ENCODE results near the gene NBAS. TPM values are rescaled to one million over a fixed set of nuclear protein-coding genes. Genes with fewer than 3 reads are reported as not detected.

The NBAS gene
- total and polyA plus RNA-seq, 9 of the 15 experiments (the other 6 are each of a cell fraction or from before 2014, with no cell fraction given): 15.3 to 94.4 (median 69.9) TPM

DNA sequence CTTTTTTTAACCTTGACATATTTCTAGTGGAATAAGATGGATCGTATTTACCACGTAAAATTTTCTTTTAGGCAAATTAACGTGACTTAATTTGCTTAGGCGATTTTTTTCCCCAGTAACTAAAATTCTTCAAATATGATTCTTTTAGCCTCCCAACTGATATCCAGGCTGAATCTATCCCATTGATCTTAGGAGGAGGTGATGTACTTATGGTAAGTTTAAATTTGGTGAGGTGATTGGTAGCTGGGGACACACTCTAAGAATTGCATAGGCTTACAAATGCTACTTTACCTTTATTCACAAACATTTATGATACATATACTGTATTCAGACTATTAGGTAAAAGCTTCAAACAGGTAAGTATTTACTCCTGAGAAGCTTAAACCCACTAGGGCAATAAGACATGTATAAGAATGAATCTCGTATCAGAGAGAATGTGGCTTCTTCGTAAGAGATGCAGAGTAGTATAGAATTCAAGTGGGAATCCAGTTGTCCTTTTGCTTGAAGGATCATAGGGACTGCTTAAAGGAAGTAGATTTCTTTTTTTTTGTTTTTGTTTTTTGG is 34.3 kb upstream of the NBAS start:
- Histone ChIP-seq H3K9ac (ENCODE audit: insufficient read depth in 1 of 2, low read depth in 2 of 2, low read length in 2 of 2) (no peak overlapping the region), H3K79me2 (ENCODE audit: control insufficient read depth, insufficient read depth, low read length) (peaks cover 63% of the 10 kb centered on the region), H3K9me1 (ENCODE audit: control insufficient read depth, insufficient read depth, low read length) (no peaks in the 10 kb centered on the region), H3K4me2 (ENCODE audit: insufficient read depth, low read length) (no peak overlapping the region), H3K9me3 (replicated peaks; ENCODE audit: control insufficient read depth, insufficient read depth, low read depth, low read length) (no peaks in the 10 kb centered on the region), H3K4me1 (replicated peaks in 1 of 2; ENCODE audit: control insufficient read depth in 2 of 2, insufficient read depth in 2 of 2, low read length in 2 of 2) (peaks cover 4 to 16% of the 10 kb centered on the region in 2 experiments; a peak in 4 of 5 replicates), H3K27me3 (ENCODE audit: control insufficient read depth in 2 of 2, insufficient read depth in 2 of 2, low read length in 2 of 2) (no peaks in the 10 kb centered on the region), H4K20me1 (replicated peaks; ENCODE audit: control insufficient read depth, insufficient read depth, low read length) (no peaks in the 10 kb centered on the region), H2AFZ (ENCODE audit: low read depth, low read length) (no peak overlapping the region), H3K27ac (ENCODE audit: extremely low read depth, low read depth, low read length) (no peak overlapping the region), H3K36me3 (ENCODE audit: control insufficient read depth, insufficient read depth, low read length) (peaks cover 61% of the 10 kb centered on the region), H3K4me3 (no peak overlapping the region)
- DNase-seq (ENCODE audit: extremely low read depth in 1 of 4, low spot score in 3 of 4) (no peak), ATAC-seq (no peak), FAIRE-seq (no peak)
- BruUV-seq (replicated peaks): no TSS peak
- ChIA-PET CTCF (ENCODE audit: low intra/inter-chr PET ratio) (no interaction called here), POLR2A (no interaction called here)
- 95% methylated on average over 6 of the region's 6 CpGs for WGBS (ENCODE audit: insufficient coverage, low coverage, missing lambda C conversion rate)
- intact Hi-C loops (cut with micrococcal nuclease) (no loop called here), in situ Hi-C loops (cut with MboI) (loop anchor here (25.0 kb wide), 1 partner anchor 683 kb away; no protein-coding TSS in a partner anchor)
- TF ChIP-seq CCNT2 (IDR thresholded peaks at IDR 0.05; ENCODE audit: borderline replicate concordance, extremely low read depth, insufficient read length, low read depth, low read length) (no peak), ZNF431 (CRISPR knock-in tag; IDR thresholded peaks at IDR 0.05) (no peak), MTF1 (CRISPR knock-in tag; IDR thresholded peaks at IDR 0.05; ENCODE audit: borderline replicate concordance) (no peak), JUNB (CRISPR knock-in tag; conservative IDR thresholded peaks at IDR 0.05) (no peak), ZNF175 (CRISPR knock-in tag; IDR thresholded peaks at IDR 0.05; ENCODE audit: low read depth) (no peak), PML (IDR thresholded peaks at IDR 0.05; ENCODE audit: low read length) (no peak), KAT7 (CRISPR knock-in tag; IDR thresholded peaks at IDR 0.05; ENCODE audit: borderline replicate concordance) (no peak), ZBED1 (IDR thresholded peaks at IDR 0.05) (no peak), SRSF1 (IDR thresholded peaks at IDR 0.05; ENCODE audit: low read depth, low read length) (no peak)
- TF ChIP-seq, protein P1, sequence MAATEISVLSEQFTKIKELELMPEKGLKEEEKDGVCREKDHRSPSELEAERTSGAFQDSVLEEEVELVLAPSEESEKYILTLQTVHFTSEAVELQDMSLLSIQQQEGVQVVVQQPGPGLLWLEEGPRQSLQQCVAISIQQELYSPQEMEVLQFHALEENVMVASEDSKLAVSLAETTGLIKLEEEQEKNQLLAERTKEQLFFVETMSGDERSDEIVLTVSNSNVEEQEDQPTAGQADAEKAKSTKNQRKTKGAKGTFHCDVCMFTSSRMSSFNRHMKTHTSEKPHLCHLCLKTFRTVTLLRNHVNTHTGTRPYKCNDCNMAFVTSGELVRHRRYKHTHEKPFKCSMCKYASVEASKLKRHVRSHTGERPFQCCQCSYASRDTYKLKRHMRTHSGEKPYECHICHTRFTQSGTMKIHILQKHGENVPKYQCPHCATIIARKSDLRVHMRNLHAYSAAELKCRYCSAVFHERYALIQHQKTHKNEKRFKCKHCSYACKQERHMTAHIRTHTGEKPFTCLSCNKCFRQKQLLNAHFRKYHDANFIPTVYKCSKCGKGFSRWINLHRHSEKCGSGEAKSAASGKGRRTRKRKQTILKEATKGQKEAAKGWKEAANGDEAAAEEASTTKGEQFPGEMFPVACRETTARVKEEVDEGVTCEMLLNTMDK (IDR thresholded peaks at IDR 0.05; ENCODE audit: borderline replicate concordance, insufficient read depth, low read depth, low read length, poor library complexity, severe bottlenecking): no peak
- TF ChIP-seq, protein P2, sequence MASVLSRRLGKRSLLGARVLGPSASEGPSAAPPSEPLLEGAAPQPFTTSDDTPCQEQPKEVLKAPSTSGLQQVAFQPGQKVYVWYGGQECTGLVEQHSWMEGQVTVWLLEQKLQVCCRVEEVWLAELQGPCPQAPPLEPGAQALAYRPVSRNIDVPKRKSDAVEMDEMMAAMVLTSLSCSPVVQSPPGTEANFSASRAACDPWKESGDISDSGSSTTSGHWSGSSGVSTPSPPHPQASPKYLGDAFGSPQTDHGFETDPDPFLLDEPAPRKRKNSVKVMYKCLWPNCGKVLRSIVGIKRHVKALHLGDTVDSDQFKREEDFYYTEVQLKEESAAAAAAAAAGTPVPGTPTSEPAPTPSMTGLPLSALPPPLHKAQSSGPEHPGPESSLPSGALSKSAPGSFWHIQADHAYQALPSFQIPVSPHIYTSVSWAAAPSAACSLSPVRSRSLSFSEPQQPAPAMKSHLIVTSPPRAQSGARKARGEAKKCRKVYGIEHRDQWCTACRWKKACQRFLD (CRISPR knock-in tag; IDR thresholded peaks at IDR 0.05): no peak
- TF ChIP-seq, protein P3, sequence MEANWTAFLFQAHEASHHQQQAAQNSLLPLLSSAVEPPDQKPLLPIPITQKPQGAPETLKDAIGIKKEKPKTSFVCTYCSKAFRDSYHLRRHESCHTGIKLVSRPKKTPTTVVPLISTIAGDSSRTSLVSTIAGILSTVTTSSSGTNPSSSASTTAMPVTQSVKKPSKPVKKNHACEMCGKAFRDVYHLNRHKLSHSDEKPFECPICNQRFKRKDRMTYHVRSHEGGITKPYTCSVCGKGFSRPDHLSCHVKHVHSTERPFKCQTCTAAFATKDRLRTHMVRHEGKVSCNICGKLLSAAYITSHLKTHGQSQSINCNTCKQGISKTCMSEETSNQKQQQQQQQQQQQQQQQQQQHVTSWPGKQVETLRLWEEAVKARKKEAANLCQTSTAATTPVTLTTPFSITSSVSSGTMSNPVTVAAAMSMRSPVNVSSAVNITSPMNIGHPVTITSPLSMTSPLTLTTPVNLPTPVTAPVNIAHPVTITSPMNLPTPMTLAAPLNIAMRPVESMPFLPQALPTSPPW (CRISPR knock-in tag; IDR thresholded peaks at IDR 0.05): no peak
- TF ChIP-seq, protein P4, sequence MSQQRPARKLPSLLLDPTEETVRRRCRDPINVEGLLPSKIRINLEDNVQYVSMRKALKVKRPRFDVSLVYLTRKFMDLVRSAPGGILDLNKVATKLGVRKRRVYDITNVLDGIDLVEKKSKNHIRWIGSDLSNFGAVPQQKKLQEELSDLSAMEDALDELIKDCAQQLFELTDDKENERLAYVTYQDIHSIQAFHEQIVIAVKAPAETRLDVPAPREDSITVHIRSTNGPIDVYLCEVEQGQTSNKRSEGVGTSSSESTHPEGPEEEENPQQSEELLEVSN (IDR thresholded peaks at IDR 0.05; ENCODE audit: borderline replicate concordance in 1 of 2, extremely low read depth in 1 of 2, insufficient read depth in 1 of 2, insufficient read length in 1 of 2, low read depth in 1 of 2, low read length in 1 of 2, poor library complexity in 1 of 2, severe bottlenecking in 1 of 2): no peak

Measured in K562 (cell line).